ENCODE measurements around the gene CKAP2L. TPM values are rescaled to one million over a fixed set of nuclear protein-coding genes. Genes with fewer than 3 reads are reported as not detected.

The CKAP2L gene
- total RNA-seq, 1 donor from 2014 or later = 11.5 TPM

- no peaks in the 10 kb centered on the region for H3K36me3 Mint-ChIP-seq (ENCODE audit: insufficient read depth)
- H3K27ac Mint-ChIP-seq = no peak overlapping the region
- H3K9me3 Mint-ChIP-seq (ENCODE audit: low read depth) = peaks cover 4% of the 10 kb centered on the region
- peaks cover 6% of the 10 kb centered on the region for H3K4me1 Mint-ChIP-seq (ENCODE audit: low read depth)
- peaks cover 17% of the 10 kb centered on the region for H3K27me3 Mint-ChIP-seq
- no peak for TF ChIP-seq CTCF (IDR thresholded peaks at IDR 0.05; ENCODE audit: unreplicated experiment)
- no peak for DNase-seq (ENCODE audit: low spot score, unreplicated experiment)
- H3K4me3 Mint-ChIP-seq (ENCODE audit: low read depth) = no peak overlapping the region
Measured at GRCh38 chr2:112800881-112801583, 36.6 kb upstream of the CKAP2L start.

- Mint-ChIP-seq H3K9me3 (ENCODE audit: low read depth) (peaks cover 4% of the 10 kb centered on the region), H3K27ac (no peak overlapping the region), H3K4me1 (ENCODE audit: low read depth) (peaks cover 10% of the 10 kb centered on the region), H3K36me3 (ENCODE audit: insufficient read depth) (no peaks in the 10 kb centered on the region), H3K4me3 (ENCODE audit: low read depth) (no peak overlapping the region), H3K27me3 (peaks cover 17% of the 10 kb centered on the region)
- DNase-seq (ENCODE audit: low spot score, unreplicated experiment) = no peak
- TF ChIP-seq CTCF (IDR thresholded peaks at IDR 0.05; ENCODE audit: unreplicated experiment) = no peak
Measured at GRCh38 chr2:112798979-112799975, 34.9 kb upstream of the CKAP2L start.

- Mint-ChIP-seq H3K27ac (no peak overlapping the region), H3K36me3 (ENCODE audit: insufficient read depth) (no peaks in the 10 kb centered on the region), H3K4me1 (ENCODE audit: low read depth) (peaks cover 12% of the 10 kb centered on the region), H3K9me3 (ENCODE audit: low read depth) (peaks cover 4% of the 10 kb centered on the region), H3K4me3 (ENCODE audit: low read depth) (no peak overlapping the region), H3K27me3 (peaks cover 24% of the 10 kb centered on the region)
- TF ChIP-seq CTCF (IDR thresholded peaks at IDR 0.05; ENCODE audit: unreplicated experiment) = no peak
- DNase-seq (ENCODE audit: low spot score, unreplicated experiment) = no peak
Measured at GRCh38 chr2:112796486-112796885, 32.1 kb upstream of the CKAP2L start.

- H3K36me3 Mint-ChIP-seq (ENCODE audit: insufficient read depth) = no peaks in the 10 kb centered on the region
- TF ChIP-seq CTCF (IDR thresholded peaks at IDR 0.05; ENCODE audit: unreplicated experiment) = no peak
- peaks cover 12% of the 10 kb centered on the region for H3K4me1 Mint-ChIP-seq (ENCODE audit: low read depth)
- H3K27me3 Mint-ChIP-seq = peaks cover 24% of the 10 kb centered on the region
- H3K4me3 Mint-ChIP-seq (ENCODE audit: low read depth) = no peak overlapping the region
- H3K9me3 Mint-ChIP-seq (ENCODE audit: low read depth) = peaks cover 4% of the 10 kb centered on the region
- DNase-seq (ENCODE audit: low spot score, unreplicated experiment) = peak; percentile 18
- H3K27ac Mint-ChIP-seq = peak overlapping the region; percentile 75
Measured at GRCh38 chr2:112795774-112796173, 31.4 kb upstream of the CKAP2L start.

GRCh38 chr2:112794841-112795240 lies 30.4 kb upstream of the CKAP2L start:
- no peaks in the 10 kb centered on the region for H3K36me3 Mint-ChIP-seq (ENCODE audit: insufficient read depth)
- no peak for TF ChIP-seq CTCF (IDR thresholded peaks at IDR 0.05; ENCODE audit: unreplicated experiment)
- no peak for DNase-seq (ENCODE audit: low spot score, unreplicated experiment)
- peaks cover 20% of the 10 kb centered on the region for H3K27me3 Mint-ChIP-seq
- H3K9me3 Mint-ChIP-seq (ENCODE audit: low read depth) = peaks cover 4% of the 10 kb centered on the region
- peaks cover 12% of the 10 kb centered on the region for H3K4me1 Mint-ChIP-seq (ENCODE audit: low read depth)
- no peak overlapping the region for H3K4me3 Mint-ChIP-seq (ENCODE audit: low read depth)
- no peak overlapping the region for H3K27ac Mint-ChIP-seq

Data from progenitor cell of endocrine pancreas (in vitro differentiated cells).